ENCODE measurements around the gene XYLB. TPM values are rescaled to one million over a fixed set of nuclear protein-coding genes. Genes with fewer than 3 reads are reported as not detected.
"Not testable (repeated sequence)": the region's sequence is repeated elsewhere in the genome, so short reads cannot be mapped to it uniquely, and the experiment has no call there.

The XYLB gene
- total and polyA plus RNA-seq, 5 donors from 2014 or later, result 0.72 to 5.6 (median 2.1) TPM

DNA sequence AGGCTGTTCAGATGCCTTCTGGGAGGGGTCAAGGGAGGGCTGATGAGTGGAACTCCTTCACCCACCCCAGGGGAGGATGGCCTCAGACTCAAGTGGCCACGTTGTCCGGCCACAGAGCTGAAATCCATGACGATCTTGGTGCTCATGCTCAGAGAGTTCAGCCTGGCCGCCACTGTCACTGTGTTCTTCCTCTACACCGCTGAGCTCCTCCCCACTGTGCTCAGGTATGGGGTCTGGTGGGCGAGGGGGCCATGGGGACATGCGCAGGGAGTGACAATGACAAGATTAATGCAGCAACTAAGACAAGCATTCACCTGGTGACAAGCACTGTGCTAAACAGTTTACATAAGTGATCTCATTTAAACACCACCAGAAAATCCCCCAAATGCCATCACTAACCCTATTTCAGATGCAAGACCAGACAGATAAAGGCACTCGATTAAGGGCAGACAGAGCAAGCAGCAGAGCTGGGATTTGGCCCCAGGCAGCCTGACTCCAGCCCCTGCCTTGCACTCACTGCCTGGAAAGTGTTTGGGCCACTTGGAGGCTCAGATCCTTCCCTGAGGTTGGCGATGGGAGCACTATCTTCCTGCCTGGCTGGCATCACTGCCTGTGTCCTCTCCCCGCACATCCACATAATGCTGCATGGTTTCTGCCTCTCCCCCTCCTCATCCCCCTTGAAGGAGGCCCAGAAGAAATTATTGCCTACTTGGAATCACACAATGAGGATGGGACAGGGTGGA, 30.9 kb upstream of the XYLB start:
- Histone ChIP-seq H3K4me3 (ENCODE audit: low read depth, low read length) (no peak overlapping the region), H3K4me1 (ENCODE audit: control insufficient read depth, insufficient read depth, low read length, poor library complexity, severe bottlenecking) (no peaks in the 10 kb centered on the region), H3K27ac (ENCODE audit: insufficient read depth, low read length, poor library complexity, severe bottlenecking) (no peak overlapping the region), H3K9me3 (ENCODE audit: control insufficient read depth in 2 of 2, low read length in 2 of 2) (no peaks in the 10 kb centered on the region), H3K36me3 (ENCODE audit: control insufficient read depth, insufficient read depth, low read length) (no peaks in the 10 kb centered on the region), H3K27me3 (ENCODE audit: control insufficient read depth, insufficient read depth, low read length) (no peaks in the 10 kb centered on the region)
- H3K27ac Mint-ChIP-seq, result no peak overlapping the region
- no peaks in the 10 kb centered on the region for H3K36me3 Mint-ChIP-seq
- ATAC-seq (ENCODE audit: low read depth in 2 of 2) (no peak), DNase-seq (no peak)
- H3K4me3 Mint-ChIP-seq, result no peak overlapping the region
- H3K27me3 Mint-ChIP-seq, result peaks cover 9% of the 10 kb centered on the region
- H3K4me1 Mint-ChIP-seq, result no peaks in the 10 kb centered on the region
- H3K9me3 Mint-ChIP-seq, result peaks cover 0 to 5% (median 0%) of the 10 kb centered on the region in 7 donors

DNA sequence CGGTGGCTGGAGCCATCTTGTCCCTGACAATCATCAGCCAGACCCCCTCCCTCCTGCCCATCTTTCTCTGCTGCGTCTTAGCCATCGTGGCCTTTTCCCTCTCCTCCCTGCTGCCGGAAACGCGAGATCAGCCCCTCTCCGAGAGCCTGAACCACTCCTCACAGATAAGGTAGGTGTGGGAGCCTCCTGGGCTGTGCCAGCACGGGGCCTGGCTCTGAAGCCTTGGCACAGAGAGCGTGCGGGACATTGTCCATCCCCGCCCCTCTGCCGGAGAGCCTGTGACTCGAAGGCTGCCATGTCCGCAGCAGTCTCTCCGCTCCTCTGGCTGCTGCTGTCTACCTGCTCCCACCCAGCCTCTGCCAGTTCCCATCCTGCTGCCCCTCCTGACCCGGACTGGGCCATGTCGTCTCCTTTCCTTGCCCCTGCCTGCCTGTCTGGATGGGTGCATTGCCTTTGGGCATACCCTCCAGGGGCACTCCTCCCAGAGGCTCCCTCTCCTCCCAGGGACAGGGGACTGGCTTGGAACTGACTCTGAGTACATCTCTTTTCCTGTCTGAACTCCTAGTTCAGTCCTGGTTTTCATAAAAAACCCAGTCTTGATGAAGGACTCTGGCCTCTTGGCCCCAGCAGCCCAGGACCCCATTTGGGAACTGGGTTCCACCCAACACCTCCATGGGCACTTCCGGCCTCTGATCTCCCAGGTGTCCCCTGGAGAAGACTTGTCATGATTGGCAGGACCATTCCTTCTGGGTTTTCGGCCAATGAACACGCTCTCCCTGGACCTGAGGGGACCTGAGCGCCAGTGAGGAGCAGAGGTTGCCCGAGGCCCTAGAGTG, 30.0 kb upstream of the XYLB start:
- H3K9me3 Mint-ChIP-seq, result peaks cover 0 to 5% (median 0%) of the 10 kb centered on the region in 7 donors
- no peaks in the 10 kb centered on the region for H3K36me3 Mint-ChIP-seq
- H3K27me3 Mint-ChIP-seq, result peaks cover 9% of the 10 kb centered on the region
- no peaks in the 10 kb centered on the region for H3K9me3 ChIP-seq (ENCODE audit: control insufficient read depth in 2 of 2, low read length in 2 of 2)
- no peaks in the 10 kb centered on the region for H3K4me1 Mint-ChIP-seq
- no peaks in the 10 kb centered on the region for H3K27me3 ChIP-seq (ENCODE audit: control insufficient read depth, insufficient read depth, low read length)
- DNase-seq, result no peak
- H3K4me1 ChIP-seq (ENCODE audit: control insufficient read depth, insufficient read depth, low read length, poor library complexity, severe bottlenecking), result no peaks in the 10 kb centered on the region
- no peak overlapping the region for H3K4me3 ChIP-seq (ENCODE audit: low read depth, low read length)
- no peak overlapping the region for H3K27ac Mint-ChIP-seq
- ATAC-seq (ENCODE audit: low read depth in 2 of 2), result no peak
- H3K4me3 Mint-ChIP-seq, result no peak overlapping the region
- H3K27ac ChIP-seq (ENCODE audit: insufficient read depth, low read length, poor library complexity, severe bottlenecking), result no peak overlapping the region
- H3K36me3 ChIP-seq (ENCODE audit: control insufficient read depth, insufficient read depth, low read length), result no peaks in the 10 kb centered on the region

DNA sequence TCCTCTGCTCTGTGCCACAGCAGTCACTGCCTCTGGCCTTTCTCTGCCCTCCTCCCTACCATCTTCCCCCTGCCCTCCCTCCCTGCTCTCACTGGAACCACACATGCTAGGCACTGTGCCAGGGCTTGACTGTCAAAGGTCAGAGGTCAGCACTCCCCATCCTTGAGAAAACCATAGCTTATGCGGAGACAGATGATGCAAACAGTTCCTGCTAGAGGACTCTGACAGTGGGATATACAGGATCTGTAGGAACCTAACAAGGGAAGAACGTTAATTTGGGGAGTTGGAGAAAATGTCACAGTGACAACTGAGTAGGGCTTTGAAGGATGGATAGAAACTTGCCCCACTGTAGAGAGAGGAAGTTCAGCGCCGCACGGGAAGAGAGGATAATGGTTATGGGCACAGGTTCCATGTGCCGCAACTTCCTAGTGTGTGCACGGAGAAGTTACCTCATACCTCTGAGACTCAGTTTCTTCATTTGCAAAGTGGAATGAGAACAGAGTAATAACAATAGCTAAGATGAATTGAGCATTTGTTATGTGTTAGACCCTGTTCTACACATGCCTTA, 29.3 kb upstream of the XYLB start:
- H3K9me3 ChIP-seq (ENCODE audit: control insufficient read depth in 2 of 2, low read length in 2 of 2), result no peaks in the 10 kb centered on the region
- no peaks in the 10 kb centered on the region for H3K4me1 ChIP-seq (ENCODE audit: control insufficient read depth, insufficient read depth, low read length, poor library complexity, severe bottlenecking)
- H3K27ac ChIP-seq (ENCODE audit: insufficient read depth, low read length, poor library complexity, severe bottlenecking), result no peak overlapping the region
- DNase-seq, result no peak
- no peaks in the 10 kb centered on the region for H3K36me3 ChIP-seq (ENCODE audit: control insufficient read depth, insufficient read depth, low read length)
- Mint-ChIP-seq H3K27ac (no peak overlapping the region), H3K4me1 (no peaks in the 10 kb centered on the region), H3K36me3 (no peaks in the 10 kb centered on the region), H3K4me3 (no peak overlapping the region), H3K9me3 (peaks cover 0 to 8% (median 0%) of the 10 kb centered on the region in 7 donors), H3K27me3 (peaks cover 6% of the 10 kb centered on the region)
- H3K27me3 ChIP-seq (ENCODE audit: control insufficient read depth, insufficient read depth, low read length), result no peaks in the 10 kb centered on the region
- H3K4me3 ChIP-seq (ENCODE audit: low read depth, low read length), result no peak overlapping the region
- ATAC-seq (ENCODE audit: low read depth in 2 of 2), result no peak

GRCh38 chr3:38318766-38319671, 27.6 kb upstream of the XYLB start:
- Mint-ChIP-seq H3K27ac (no peak overlapping the region), H3K9me3 (peaks cover 0 to 8% (median 0%) of the 10 kb centered on the region in 7 donors), H3K4me3 (no peak overlapping the region), H3K4me1 (no peaks in the 10 kb centered on the region), H3K27me3 (no peaks in the 10 kb centered on the region), H3K36me3 (no peaks in the 10 kb centered on the region)
- no peaks in the 10 kb centered on the region for H3K27me3 ChIP-seq (ENCODE audit: control insufficient read depth, insufficient read depth, low read length)
- no peaks in the 10 kb centered on the region for H3K9me3 ChIP-seq (ENCODE audit: control insufficient read depth in 2 of 2, low read length in 2 of 2)
- H3K36me3 ChIP-seq (ENCODE audit: control insufficient read depth, insufficient read depth, low read length), result no peaks in the 10 kb centered on the region
- H3K27ac ChIP-seq (ENCODE audit: insufficient read depth, low read length, poor library complexity, severe bottlenecking), result no peak overlapping the region
- no peak for DNase-seq
- ATAC-seq (ENCODE audit: low read depth in 2 of 2), result no peak
- no peaks in the 10 kb centered on the region for H3K4me1 ChIP-seq (ENCODE audit: control insufficient read depth, insufficient read depth, low read length, poor library complexity, severe bottlenecking)
- H3K4me3 ChIP-seq (ENCODE audit: low read depth, low read length), result no peak overlapping the region

- not testable (repeated sequence) for H3K27ac ChIP-seq (ENCODE audit: insufficient read depth, low read length, poor library complexity, severe bottlenecking); H3K27ac Mint-ChIP-seq; H3K9me3 ChIP-seq (ENCODE audit: control insufficient read depth in 2 of 2, low read length in 2 of 2); H3K4me1 Mint-ChIP-seq; H3K27me3 ChIP-seq (ENCODE audit: control insufficient read depth, insufficient read depth, low read length); ATAC-seq (ENCODE audit: low read depth in 2 of 2); DNase-seq; H3K36me3 Mint-ChIP-seq; H3K4me3 Mint-ChIP-seq; H3K36me3 ChIP-seq (ENCODE audit: control insufficient read depth, insufficient read depth, low read length); H3K4me1 ChIP-seq (ENCODE audit: control insufficient read depth, insufficient read depth, low read length, poor library complexity, severe bottlenecking); H3K4me3 ChIP-seq (ENCODE audit: low read depth, low read length); H3K9me3 Mint-ChIP-seq; H3K27me3 Mint-ChIP-seq
Measured at GRCh38 chr3:38320638-38321037, 25.9 kb upstream of the XYLB start.

DNA sequence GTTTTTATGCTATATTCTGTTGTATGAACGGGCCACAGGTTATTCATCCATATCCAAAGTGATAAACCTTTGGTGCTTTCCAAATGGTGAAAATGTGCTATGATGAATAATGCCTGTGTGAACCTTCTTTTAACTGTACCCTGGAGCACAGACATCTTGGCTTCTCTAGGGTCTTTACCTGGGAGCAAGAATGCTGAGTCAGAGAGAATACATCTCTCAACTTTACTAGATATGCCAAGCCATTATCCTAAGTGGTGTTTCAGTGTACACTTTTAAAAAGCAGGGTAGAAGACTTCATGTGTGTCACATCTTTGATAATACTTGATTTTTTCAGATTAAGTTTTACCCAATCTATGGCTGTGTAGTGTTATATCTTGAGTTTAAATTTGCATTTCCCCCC, 23.5 kb upstream of the XYLB start:
- no peaks in the 10 kb centered on the region for H3K9me3 ChIP-seq (ENCODE audit: control insufficient read depth in 2 of 2, low read length in 2 of 2)
- peak overlapping the region in 1 of 3 donors; percentile 33 for H3K27ac Mint-ChIP-seq
- H3K36me3 ChIP-seq (ENCODE audit: control insufficient read depth, insufficient read depth, low read length), result no peaks in the 10 kb centered on the region
- H3K4me3 Mint-ChIP-seq, result no peak overlapping the region
- H3K36me3 Mint-ChIP-seq, result no peaks in the 10 kb centered on the region
- H3K4me1 ChIP-seq (ENCODE audit: control insufficient read depth, insufficient read depth, low read length, poor library complexity, severe bottlenecking), result no peaks in the 10 kb centered on the region
- no peaks in the 10 kb centered on the region for H3K27me3 ChIP-seq (ENCODE audit: control insufficient read depth, insufficient read depth, low read length)
- H3K27me3 Mint-ChIP-seq, result peaks cover 9% of the 10 kb centered on the region
- H3K27ac ChIP-seq (ENCODE audit: insufficient read depth, low read length, poor library complexity, severe bottlenecking), result no peak overlapping the region
- no peaks in the 10 kb centered on the region for H3K4me1 Mint-ChIP-seq
- ATAC-seq (ENCODE audit: low read depth in 2 of 2) (no peak), DNase-seq (no peak)
- peaks cover 0 to 8% (median 0%) of the 10 kb centered on the region in 7 donors for H3K9me3 Mint-ChIP-seq
- H3K4me3 ChIP-seq (ENCODE audit: low read depth, low read length), result no peak overlapping the region

DNA sequence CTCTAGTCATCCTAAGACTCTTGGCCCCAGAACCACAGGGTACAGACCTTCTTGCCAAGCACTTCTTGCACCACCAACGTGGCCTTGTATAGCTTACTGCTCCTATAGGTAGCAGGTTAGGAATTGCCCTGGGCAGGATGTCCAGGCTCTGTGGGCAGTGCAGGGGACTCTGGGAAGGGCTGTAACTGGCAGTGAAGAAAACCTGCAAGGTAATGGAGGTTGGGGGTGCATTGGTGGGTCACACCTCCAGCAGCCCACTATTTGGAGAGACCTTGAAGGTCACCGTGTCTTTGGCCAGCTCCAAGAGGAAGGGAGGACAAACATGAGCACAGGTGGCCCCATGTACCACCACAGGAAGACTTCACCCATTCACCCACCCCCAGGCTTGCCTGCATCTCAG, 21.3 kb upstream of the XYLB start:
- no peak overlapping the region for H3K4me3 ChIP-seq (ENCODE audit: low read depth, low read length)
- H3K27ac ChIP-seq (ENCODE audit: insufficient read depth, low read length, poor library complexity, severe bottlenecking), result no peak overlapping the region
- no peaks in the 10 kb centered on the region for H3K27me3 ChIP-seq (ENCODE audit: control insufficient read depth, insufficient read depth, low read length)
- Mint-ChIP-seq H3K4me3 (no peak overlapping the region), H3K27ac (no peak overlapping the region), H3K4me1 (no peaks in the 10 kb centered on the region), H3K9me3 (peaks cover 0 to 8% (median 0%) of the 10 kb centered on the region in 7 donors), H3K27me3 (peaks cover 9% of the 10 kb centered on the region), H3K36me3 (no peaks in the 10 kb centered on the region)
- no peaks in the 10 kb centered on the region for H3K4me1 ChIP-seq (ENCODE audit: control insufficient read depth, insufficient read depth, low read length, poor library complexity, severe bottlenecking)
- no peaks in the 10 kb centered on the region for H3K9me3 ChIP-seq (ENCODE audit: control insufficient read depth in 2 of 2, low read length in 2 of 2)
- H3K36me3 ChIP-seq (ENCODE audit: control insufficient read depth, insufficient read depth, low read length), result no peaks in the 10 kb centered on the region
- ATAC-seq (ENCODE audit: low read depth in 2 of 2), result no peak
- no peak for DNase-seq
